HepG2 (cell line): ENCODE measurements around the gene RNF208. TPM values are rescaled to one million over a fixed set of nuclear protein-coding genes. Genes with fewer than 3 reads are reported as not detected.

Experiments
- AGO1 ChIP-seq: fragments of 200-400 bp; formaldehyde crosslinking; IDR thresholded peaks from 2 replicates; pipeline ENCODE4 v1.6.1; 2017; ENCODE audit warnings: mild to moderate bottlenecking, low read depth, low read length, moderate library complexity; ENCODE audit not compliant: poor library complexity, severe bottlenecking
- DNMT3B ChIP-seq: conservative IDR thresholded peaks from 2 replicates; pipeline ENCODE4 v1.6.1; 2016; ENCODE audit warnings: missing biosample characterization, control low read depth
- E2F1 ChIP-seq: sonication (generic); formaldehyde crosslinking; IDR thresholded peaks from 2 replicates; pipeline ENCODE4 v1.5.0; 2020; ENCODE audit warnings: missing genetic modification reagents
- GABPA ChIP-seq, 2 experiments: IDR thresholded peaks; 2 replicates each; pipeline ENCODE4 v1.6.1; 2011 to 2016; ENCODE audit warnings: low read depth in 2 of 2, low read length in 1 of 2, missing biosample characterization in 1 of 2, missing genetic modification characterization in 1 of 2
- IKZF5 ChIP-seq: IDR thresholded peaks from 2 replicates; pipeline ENCODE4 v1.6.1; 2018; ENCODE audit warnings: missing genetic modification reagents, mild to moderate bottlenecking, missing compliant biosample characterization
- KLF11 ChIP-seq: IDR thresholded peaks from 2 replicates; pipeline ENCODE4 v1.6.1; 2016; ENCODE audit warnings: missing compliant biosample characterization
- MIXL1 ChIP-seq: IDR thresholded peaks from 2 replicates; pipeline ENCODE4 v1.6.1; 2016
- MYC ChIP-seq: sonication (generic); formaldehyde crosslinking; IDR thresholded peaks from 2 replicates; pipeline ENCODE4 v1.9.0; 2021; ENCODE audit warnings: missing genetic modification reagents, borderline replicate concordance
- PHF5A ChIP-seq: IDR thresholded peaks from one replicate; pipeline ENCODE4 v1.6.1; 2018; ENCODE audit warnings: low read depth, missing genetic modification reagents; ENCODE audit not compliant: unreplicated experiment
- POLR2A ChIP-seq, 2 experiments: IDR thresholded peaks; 2 replicates each; pipeline ENCODE4 v1.6.1; 2011; ENCODE audit warnings: low read depth in 2 of 2, low read length in 2 of 2, mild to moderate bottlenecking in 1 of 2, moderate library complexity in 1 of 2; ENCODE audit not compliant: insufficient read depth in 1 of 2
- RBM39 ChIP-seq: fragments of 200-400 bp; formaldehyde crosslinking; IDR thresholded peaks from one replicate; pipeline ENCODE4 v1.6.1; 2018; ENCODE audit warnings: antibody characterized with exemption, mild to moderate bottlenecking, low read depth, low read length; ENCODE audit not compliant: poor library complexity, severe bottlenecking
- SALL1 ChIP-seq: sonication (generic); formaldehyde crosslinking; IDR thresholded peaks from 2 replicates; pipeline ENCODE4 v1.8.0; 2022; ENCODE audit warnings: mild to moderate bottlenecking, missing genetic modification reagents
- TBX2 ChIP-seq: sonication (generic); formaldehyde crosslinking; IDR thresholded peaks from 2 replicates; pipeline ENCODE4 v1.5.0; 2020; ENCODE audit warnings: missing genetic modification reagents, mild to moderate bottlenecking, borderline replicate concordance
- ZNF207 ChIP-seq: fragments of 450-650 bp; IDR thresholded peaks from 2 replicates; pipeline ENCODE4 v1.6.1; 2016; ENCODE audit warnings: antibody characterized with exemption, borderline replicate concordance
- ZNF235 ChIP-seq: sonication (generic); formaldehyde crosslinking; IDR thresholded peaks from 2 replicates; pipeline ENCODE4 v1.8.1; 2023; ENCODE audit warnings: mild to moderate bottlenecking, missing genetic modification reagents, borderline replicate concordance
- ZNF260 ChIP-seq: sonication (generic); formaldehyde crosslinking; IDR thresholded peaks from 2 replicates; pipeline ENCODE4 v1.4.0; 2020; ENCODE audit warnings: missing genetic modification reagents, low read depth, mild to moderate bottlenecking, borderline replicate concordance
- ZNF335 ChIP-seq: sonication (generic); formaldehyde crosslinking; IDR thresholded peaks from 2 replicates; pipeline ENCODE4 v1.4.0; 2020; ENCODE audit warnings: missing genetic modification reagents
- ZNF354B ChIP-seq: sonication (generic); formaldehyde crosslinking; IDR thresholded peaks from 2 replicates; pipeline ENCODE4 v1.8.0; 2022; ENCODE audit warnings: mild to moderate bottlenecking, missing genetic modification reagents
- ZNF430 ChIP-seq: sonication (generic); formaldehyde crosslinking; IDR thresholded peaks from 2 replicates; pipeline ENCODE4 v1.9.0; 2021; ENCODE audit warnings: mild to moderate bottlenecking, missing genetic modification reagents
- ZNF589 ChIP-seq: sonication (generic); formaldehyde crosslinking; conservative IDR thresholded peaks from 2 replicates; pipeline ENCODE4 v1.8.0; 2022; ENCODE audit warnings: mild to moderate bottlenecking, moderate library complexity, missing genetic modification reagents
- ZNF678 ChIP-seq: sonication (generic); formaldehyde crosslinking; IDR thresholded peaks from 2 replicates; pipeline ENCODE4 v1.4.0; 2020; ENCODE audit warnings: mild to moderate bottlenecking, missing genetic modification reagents
- ZNF746 ChIP-seq: sonication (generic); formaldehyde crosslinking; IDR thresholded peaks from 2 replicates; pipeline ENCODE4 v1.8.0; 2022; ENCODE audit warnings: mild to moderate bottlenecking, missing genetic modification reagents
- ZNF776 ChIP-seq: sonication (generic); formaldehyde crosslinking; IDR thresholded peaks from 2 replicates; pipeline ENCODE4 v1.4.0; 2020; ENCODE audit warnings: mild to moderate bottlenecking, missing genetic modification reagents
- ZNF800 ChIP-seq: sonication (generic); formaldehyde crosslinking; IDR thresholded peaks from 2 replicates; pipeline ENCODE4 v1.4.0; 2020; ENCODE audit warnings: missing genetic modification reagents
- ZSCAN9 ChIP-seq: IDR thresholded peaks from 2 replicates; pipeline ENCODE4 v1.6.1; 2016; ENCODE audit warnings: borderline replicate concordance
- polyA plus RNA-seq, 8 experiments: library from polyadenylated mRNA; depleted of rRNA in 3 of 8; stranded (reverse) in 7 of 8; unstranded in 1 of 8; fragments of >200 nt; fragmentation: Illumina TruSeq in 4 of 8; extraction: Trizol in 4 of 8; gene quantifications; 2 replicates each; pipeline versions ENCODE4 v1.2.1 to v1.2.3, GENCODE V29; 2011 to 2016; ENCODE audit warnings: low read depth in 4 of 8, missing spikeins in 1 of 8, mixed read lengths in 1 of 8; ENCODE audit not compliant: insufficient read depth in 1 of 8
- total RNA-seq, 5 experiments: library from RNA; depleted of rRNA; stranded (reverse); fragments of >200 nt; fragmentation: Illumina TruSeq; extraction: Trizol; gene quantifications; 2 replicates each; pipeline ENCODE4 v1.2.3, GENCODE V29; 2016; ENCODE audit warnings: low read depth in 1 of 5

The RNF208 gene
- total and polyA plus RNA-seq, 2 of the 13 experiments (the other 11 are each of a cell fraction or from before 2014, with no cell fraction given), result 1.6 to 2.1 TPM

GRCh38 chr9:137235424-137236237 is 13.6 kb upstream of the RNF208 start (continued):
- TF ChIP-seq E2F1 (CRISPR knock-in tag) (no peak), ZNF589 (0 out of 2 replicates have a peak, but pooled peaks have one; percentile 3), ZNF776 (CRISPR knock-in tag) (peak; percentile 30), ZNF354B (CRISPR knock-in tag) (peak; percentile 74; the same call in 1 of the 2 replicates), AGO1 (no peak), ZNF430 (peak; percentile 38; the same call in 1 of the 2 replicates), MYC (CRISPR knock-in tag) (peak; percentile 73), ZNF746 (CRISPR knock-in tag) (no peak), IKZF5 (peak; percentile 56; the same call in 1 of the 2 replicates), KLF11 (CRISPR knock-in tag) (no peak), ZSCAN9 (CRISPR knock-in tag) (no peak), ZNF678 (peak; percentile 19; the same call in 1 of the 2 replicates), GABPA (IDR thresholded peaks at IDR 0.05; ENCODE audit: low read depth, low read length) (no peak), GABPA (CRISPR knock-in tag; IDR thresholded peaks at IDR 0.05; ENCODE audit: low read depth) (no peak), ZNF335 (CRISPR knock-in tag) (0 out of 2 replicates have a peak, but pooled peaks have one; percentile 10), DNMT3B (no peak), ZNF207 (no peak), ZNF260 (CRISPR knock-in tag) (no peak), MIXL1 (CRISPR knock-in tag) (0 out of 2 replicates have a peak, but pooled peaks have one; percentile 23), SALL1 (CRISPR knock-in tag) (peak; percentile 41; the same call in 1 of the 2 replicates), ZNF800 (CRISPR knock-in tag) (0 out of 2 replicates have a peak, but pooled peaks have one; percentile 39), RBM39 (peak; percentile 30), TBX2 (CRISPR knock-in tag) (peak; percentile 49; the same call in 1 of the 2 replicates), ZNF235 (0 out of 2 replicates have a peak, but pooled peaks have one; percentile 20), PHF5A (CRISPR knock-in tag) (no peak), POLR2A (IDR thresholded peaks at IDR 0.05; ENCODE audit: insufficient read depth in 1 of 2, low read depth in 2 of 2, low read length in 2 of 2) (no peak)
